HG03442 (cell line): ENCODE data around the gene LTB4R2.
"Not testable (repeated sequence)": the region's sequence is repeated elsewhere in the genome, so short reads cannot be mapped to it uniquely, and the experiment has no call there.

Experiments used
- ATAC-seq: cut with Tn5 transposase; IDR thresholded peaks from one replicate; pipeline ENCODE4 v1.9.1; 2021; ENCODE audit warnings: mild to moderate bottlenecking, moderate library complexity; ENCODE audit not compliant: unreplicated experiment

The LTB4R2 gene

GRCh38 chr14:24338843-24339242 is 28.9 kb downstream of the LTB4R2 start:
- no peak for ATAC-seq

GRCh38 chr14:24339284-24340151 is 29.6 kb downstream of the LTB4R2 start, which contains the start of gene RIPK3:
RIPK3 (minus strand) TSS chr14:24339991; CDS start chr14:24339826, 165 bp downstream.
- peak; percentile 79 for ATAC-seq

DNA sequence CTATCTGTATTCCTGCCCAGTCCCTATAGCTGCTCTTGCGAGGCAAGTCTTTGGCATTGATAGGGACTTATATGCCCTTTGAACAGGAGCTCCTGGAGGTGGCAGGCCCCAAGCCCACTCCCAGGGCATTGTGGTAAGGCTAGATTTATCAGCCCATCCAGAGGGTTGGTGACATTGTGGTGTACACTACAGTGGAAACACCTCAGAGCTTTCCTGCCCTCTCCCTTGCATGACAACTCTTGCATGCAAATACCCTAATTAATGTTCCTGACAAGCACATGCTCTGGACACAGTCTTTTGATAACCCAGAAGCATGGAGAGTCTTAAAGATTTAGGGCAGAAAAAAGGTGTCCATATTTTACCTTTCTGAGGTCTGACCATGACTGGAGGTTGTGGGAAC is 30.7 kb downstream of the LTB4R2 start:
- no peak for ATAC-seq

DNA sequence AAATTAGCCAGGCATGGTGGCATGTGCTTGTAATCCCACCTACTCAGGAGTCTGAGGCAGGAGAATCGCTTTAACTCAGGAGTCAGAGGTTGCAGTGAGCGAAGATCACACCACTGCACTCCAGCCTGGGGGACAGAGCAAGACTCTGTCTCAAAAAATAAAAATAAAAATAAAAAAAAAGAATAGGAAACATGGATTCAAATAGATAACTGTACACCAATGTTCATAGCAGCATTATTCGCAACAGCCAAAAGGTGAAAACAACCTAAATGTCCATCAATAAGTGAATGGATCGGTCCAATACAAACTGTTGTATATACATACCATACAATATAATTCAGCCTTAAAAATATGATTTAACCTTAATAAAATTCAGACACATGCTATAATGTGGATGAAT is 32.9 kb downstream of the LTB4R2 start:
- ATAC-seq = no peak

GRCh38 chr14:24343795-24344660 is 34.1 kb downstream of the LTB4R2 start:
- no peak for ATAC-seq

GRCh38 chr14:24347134-24347533 is 37.2 kb downstream of the LTB4R2 start:
- no peak for ATAC-seq

DNA sequence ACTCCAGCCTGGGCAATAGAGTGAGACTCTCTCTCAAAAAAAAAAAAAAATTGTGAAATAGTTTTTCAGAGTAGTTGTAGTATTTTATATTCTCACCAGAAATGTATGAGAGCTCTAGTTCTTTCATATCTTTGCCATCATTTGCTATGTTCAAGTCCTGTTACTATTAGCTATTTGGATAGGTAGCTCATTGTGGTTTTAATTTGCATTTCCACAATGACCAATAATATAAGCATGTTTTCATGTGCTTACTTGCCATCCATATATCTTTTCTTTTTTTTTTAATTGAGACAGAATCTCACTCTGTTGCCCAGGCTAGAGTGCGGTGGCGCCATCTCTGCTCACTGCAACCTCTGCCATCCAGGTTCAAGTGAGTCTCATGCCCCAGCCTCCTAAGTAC is 38.2 kb downstream of the LTB4R2 start:
- ATAC-seq = no peak

DNA sequence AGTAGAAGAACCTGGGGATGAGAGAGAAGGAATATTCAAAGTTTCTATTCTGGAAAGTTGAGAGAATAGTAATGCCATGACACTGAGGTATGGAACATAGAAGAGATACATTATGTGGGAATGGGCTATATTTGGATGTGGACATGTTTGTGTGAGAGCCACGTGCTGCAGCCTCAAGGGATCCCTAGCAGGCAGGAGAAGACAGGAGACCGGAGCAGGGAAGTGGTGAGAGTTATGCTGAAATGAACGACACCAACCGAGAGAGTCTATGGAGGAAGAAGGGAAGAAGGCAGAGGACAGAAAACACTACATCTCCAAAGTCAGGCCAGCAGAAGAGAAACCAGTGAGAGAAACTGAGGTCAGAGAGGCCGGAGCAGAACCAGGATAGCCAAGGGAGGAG is 39.8 kb downstream of the LTB4R2 start:
- ATAC-seq = no peak

DNA sequence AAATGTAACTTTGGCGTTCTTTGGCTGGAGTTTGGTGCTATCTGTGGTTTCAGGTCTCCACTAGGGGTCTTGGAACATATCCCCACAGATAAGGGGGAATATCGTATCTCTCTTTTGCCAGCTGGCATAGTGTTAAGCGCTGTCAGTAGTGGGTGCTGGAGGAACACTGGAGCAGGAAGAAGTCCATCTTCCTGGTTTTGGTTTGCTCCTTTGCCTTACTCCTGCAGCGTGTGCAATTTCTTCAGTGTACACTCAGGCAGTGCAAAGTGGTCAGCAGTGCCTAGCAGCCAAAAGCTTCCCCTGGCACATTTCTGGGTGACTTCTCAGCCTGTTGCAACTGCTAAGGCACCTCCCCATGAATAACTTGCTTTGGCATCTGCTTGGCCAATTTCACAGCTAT is 41.6 kb downstream of the LTB4R2 start:
- ATAC-seq = no peak

DNA sequence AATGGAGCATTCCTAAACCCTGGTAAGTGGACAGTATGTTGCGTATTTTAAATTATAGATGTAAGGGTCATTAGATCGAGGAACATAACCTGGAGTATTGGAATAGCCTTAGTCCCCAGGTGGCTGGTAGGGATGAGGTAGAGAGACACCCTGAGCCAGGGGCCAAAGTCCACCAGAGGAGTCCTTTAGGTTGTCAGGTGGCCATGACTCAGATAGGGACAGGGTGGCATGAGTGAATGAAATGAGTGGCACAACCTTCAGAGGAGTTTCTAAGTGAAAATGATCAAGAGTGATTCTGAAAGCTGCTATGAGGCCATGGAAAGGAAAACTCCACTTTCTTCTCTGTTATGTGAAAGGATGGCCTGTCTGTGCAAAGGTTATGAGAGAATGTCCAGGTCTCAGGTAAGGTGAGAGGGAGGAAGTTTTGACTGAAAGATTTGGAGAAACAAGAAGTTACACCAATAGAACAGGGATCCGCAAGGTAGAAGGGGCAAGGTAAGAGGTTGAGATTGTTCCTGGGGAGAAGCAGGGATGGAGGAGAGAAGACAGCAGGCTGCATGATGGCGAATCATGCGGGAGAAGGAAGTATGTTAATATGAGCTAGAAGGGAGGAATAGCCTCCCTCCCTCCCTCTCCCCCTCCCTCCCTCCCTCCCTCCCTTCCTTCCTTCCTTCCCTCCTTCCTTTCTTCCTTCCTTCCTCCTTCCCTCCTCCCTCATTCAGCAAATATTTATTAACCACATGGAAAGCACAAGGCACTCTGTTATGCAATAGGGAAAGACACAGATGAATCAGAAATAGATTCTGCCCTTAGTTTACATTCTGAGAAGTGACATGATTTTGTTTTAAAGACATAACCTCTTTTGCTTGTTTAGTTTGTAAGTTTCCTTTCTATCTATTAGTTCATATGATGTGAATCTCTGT is 43.9 kb downstream of the LTB4R2 start:
- no peak for ATAC-seq

GRCh38 chr14:24354482-24354825 is 44.5 kb downstream of the LTB4R2 start:
- ATAC-seq = not testable (repeated sequence)

DNA sequence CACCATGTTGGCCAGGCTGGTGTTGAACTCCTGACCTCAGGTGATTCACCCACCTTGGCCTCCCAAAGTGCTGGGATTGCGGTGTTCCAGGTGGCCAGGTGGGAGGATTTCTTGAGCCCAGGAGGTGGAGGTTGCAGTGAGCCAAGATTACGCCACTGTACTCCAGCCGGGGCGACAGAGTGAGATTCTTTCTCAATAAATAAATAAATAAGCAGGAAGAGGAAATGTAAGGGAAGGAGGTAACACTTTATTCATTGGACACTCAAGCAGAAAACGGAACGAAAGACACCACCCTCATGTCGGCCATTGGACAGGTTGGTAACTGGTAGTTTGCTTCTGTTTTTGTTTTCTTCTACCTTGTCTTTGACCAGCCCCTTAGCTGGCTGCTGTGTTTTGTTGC is 45.1 kb downstream of the LTB4R2 start:
- no peak for ATAC-seq

- ATAC-seq = no peak
These were observed 46.3 kb downstream of the LTB4R2 start for GRCh38 chr14:24356208-24356607.

GRCh38 chr14:24360281-24360680 is 50.3 kb downstream of the LTB4R2 start:
- no peak for ATAC-seq

- no peak for ATAC-seq
These were observed 51.4 kb downstream of the LTB4R2 start for GRCh38 chr14:24361326-24361725.
